ENCODE data around the gene ZFYVE27. TPM values are rescaled to one million over a fixed set of nuclear protein-coding genes. Genes with fewer than 3 reads are reported as not detected.

Gene ZFYVE27
- total RNA-seq, 1 experiment from 2014 or later: 26.0 TPM

DNA sequence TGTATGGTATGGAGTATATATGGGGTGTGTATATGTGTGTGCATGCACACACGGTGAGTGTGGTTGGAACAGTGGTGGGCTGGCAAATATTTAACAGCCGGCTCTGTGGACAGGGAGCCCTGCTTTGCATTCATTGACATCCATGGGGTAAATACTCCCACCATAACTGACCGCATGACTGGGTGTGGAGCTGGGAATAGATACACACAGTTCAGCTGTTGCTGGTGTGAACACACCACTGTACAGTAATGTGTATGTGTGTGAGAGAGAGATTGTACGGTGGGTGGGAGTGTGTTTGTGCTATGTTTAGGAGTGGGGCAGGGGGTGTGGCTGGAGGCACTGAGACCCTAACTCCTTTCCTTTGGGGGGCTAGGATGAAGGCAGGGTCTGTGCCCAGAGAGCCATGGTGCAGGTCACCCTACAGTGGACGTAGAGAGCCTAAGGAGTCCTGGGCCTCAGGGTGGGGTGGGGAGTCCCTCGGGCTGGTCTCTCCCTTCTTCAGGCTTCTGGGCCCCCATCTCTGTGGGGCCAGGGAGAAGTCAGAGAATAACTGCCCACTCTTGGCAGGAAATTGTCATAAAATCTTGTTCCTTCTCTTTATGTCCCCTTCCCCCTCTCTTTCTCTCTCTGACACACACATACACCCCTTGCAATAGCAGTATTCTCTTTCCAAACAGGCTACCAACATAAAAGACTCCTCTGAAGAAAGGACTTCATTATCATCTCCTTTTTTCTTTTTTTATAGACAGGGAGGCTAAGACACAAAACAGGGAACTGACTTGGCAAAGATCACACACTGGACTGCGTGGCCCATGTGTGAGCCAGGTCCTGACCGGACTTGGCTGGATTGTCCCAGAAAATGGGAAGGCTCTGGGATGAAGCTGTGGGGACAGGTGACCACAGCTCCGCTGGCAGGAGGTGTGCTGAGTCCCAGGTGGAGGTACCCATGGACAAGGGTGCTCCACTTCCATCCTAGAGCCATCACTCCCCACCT, 31.7 kb downstream of the ZFYVE27 start (continued):
- TF ChIP-seq, protein P1, sequence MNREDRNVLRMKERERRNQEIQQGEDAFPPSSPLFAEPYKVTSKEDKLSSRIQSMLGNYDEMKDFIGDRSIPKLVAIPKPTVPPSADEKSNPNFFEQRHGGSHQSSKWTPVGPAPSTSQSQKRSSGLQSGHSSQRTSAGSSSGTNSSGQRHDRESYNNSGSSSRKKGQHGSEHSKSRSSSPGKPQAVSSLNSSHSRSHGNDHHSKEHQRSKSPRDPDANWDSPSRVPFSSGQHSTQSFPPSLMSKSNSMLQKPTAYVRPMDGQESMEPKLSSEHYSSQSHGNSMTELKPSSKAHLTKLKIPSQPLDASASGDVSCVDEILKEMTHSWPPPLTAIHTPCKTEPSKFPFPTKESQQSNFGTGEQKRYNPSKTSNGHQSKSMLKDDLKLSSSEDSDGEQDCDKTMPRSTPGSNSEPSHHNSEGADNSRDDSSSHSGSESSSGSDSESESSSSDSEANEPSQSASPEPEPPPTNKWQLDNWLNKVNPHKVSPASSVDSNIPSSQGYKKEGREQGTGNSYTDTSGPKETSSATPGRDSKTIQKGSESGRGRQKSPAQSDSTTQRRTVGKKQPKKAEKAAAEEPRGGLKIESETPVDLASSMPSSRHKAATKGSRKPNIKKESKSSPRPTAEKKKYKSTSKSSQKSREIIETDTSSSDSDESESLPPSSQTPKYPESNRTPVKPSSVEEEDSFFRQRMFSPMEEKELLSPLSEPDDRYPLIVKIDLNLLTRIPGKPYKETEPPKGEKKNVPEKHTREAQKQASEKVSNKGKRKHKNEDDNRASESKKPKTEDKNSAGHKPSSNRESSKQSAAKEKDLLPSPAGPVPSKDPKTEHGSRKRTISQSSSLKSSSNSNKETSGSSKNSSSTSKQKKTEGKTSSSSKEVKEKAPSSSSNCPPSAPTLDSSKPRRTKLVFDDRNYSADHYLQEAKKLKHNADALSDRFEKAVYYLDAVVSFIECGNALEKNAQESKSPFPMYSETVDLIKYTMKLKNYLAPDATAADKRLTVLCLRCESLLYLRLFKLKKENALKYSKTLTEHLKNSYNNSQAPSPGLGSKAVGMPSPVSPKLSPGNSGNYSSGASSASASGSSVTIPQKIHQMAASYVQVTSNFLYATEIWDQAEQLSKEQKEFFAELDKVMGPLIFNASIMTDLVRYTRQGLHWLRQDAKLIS (CRISPR knock-in tag; IDR thresholded peaks at IDR 0.05; ENCODE audit: borderline replicate concordance): no peak

GRCh38 chr10:97770255-97770654, 33.3 kb downstream of the ZFYVE27 start:
- H3K27me3 Mint-ChIP-seq (ENCODE audit: low read depth): peaks cover 63% of the 10 kb centered on the region
- peak overlapping the region; percentile 76 for H3K4me3 Mint-ChIP-seq

More at GRCh38 chr10:97770255-97770654, 33.3 kb downstream of the ZFYVE27 start:
- Mint-ChIP-seq H3K36me3 (no peaks in the 10 kb centered on the region), H3K27ac (no peak overlapping the region), H3K4me1 (peaks cover 8% of the 10 kb centered on the region), H3K9me3 (no peaks in the 10 kb centered on the region)
- DNase-seq (ENCODE audit: low spot score) (no peak), ATAC-seq (no peak)
- TF ChIP-seq, protein P2, sequence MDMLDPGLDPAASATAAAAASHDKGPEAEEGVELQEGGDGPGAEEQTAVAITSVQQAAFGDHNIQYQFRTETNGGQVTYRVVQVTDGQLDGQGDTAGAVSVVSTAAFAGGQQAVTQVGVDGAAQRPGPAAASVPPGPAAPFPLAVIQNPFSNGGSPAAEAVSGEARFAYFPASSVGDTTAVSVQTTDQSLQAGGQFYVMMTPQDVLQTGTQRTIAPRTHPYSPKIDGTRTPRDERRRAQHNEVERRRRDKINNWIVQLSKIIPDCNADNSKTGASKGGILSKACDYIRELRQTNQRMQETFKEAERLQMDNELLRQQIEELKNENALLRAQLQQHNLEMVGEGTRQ (CRISPR knock-in tag; IDR thresholded peaks at IDR 0.05): no peak
- no peak for TF ChIP-seq ESRRA (CRISPR knock-in tag; IDR thresholded peaks at IDR 0.05; ENCODE audit: borderline replicate concordance)
- TF ChIP-seq HMGA2 (CRISPR knock-in tag; IDR thresholded peaks at IDR 0.05): no peak
- no peak for TF ChIP-seq FOXJ3 (CRISPR knock-in tag; IDR thresholded peaks at IDR 0.05; ENCODE audit: borderline replicate concordance)
- no peak for TF ChIP-seq NR1H2 (CRISPR knock-in tag; IDR thresholded peaks at IDR 0.05)
- TF ChIP-seq, protein P3, sequence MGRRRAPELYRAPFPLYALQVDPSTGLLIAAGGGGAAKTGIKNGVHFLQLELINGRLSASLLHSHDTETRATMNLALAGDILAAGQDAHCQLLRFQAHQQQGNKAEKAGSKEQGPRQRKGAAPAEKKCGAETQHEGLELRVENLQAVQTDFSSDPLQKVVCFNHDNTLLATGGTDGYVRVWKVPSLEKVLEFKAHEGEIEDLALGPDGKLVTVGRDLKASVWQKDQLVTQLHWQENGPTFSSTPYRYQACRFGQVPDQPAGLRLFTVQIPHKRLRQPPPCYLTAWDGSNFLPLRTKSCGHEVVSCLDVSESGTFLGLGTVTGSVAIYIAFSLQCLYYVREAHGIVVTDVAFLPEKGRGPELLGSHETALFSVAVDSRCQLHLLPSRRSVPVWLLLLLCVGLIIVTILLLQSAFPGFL (CRISPR knock-in tag; IDR thresholded peaks at IDR 0.05; ENCODE audit: borderline replicate concordance): no peak
- no peak for TF ChIP-seq ZSCAN18 (CRISPR knock-in tag; IDR thresholded peaks at IDR 0.05)
- no peak for TF ChIP-seq STAT6 (CRISPR knock-in tag; conservative IDR thresholded peaks at IDR 0.05; ENCODE audit: low read depth)
- TF ChIP-seq NR3C1 (CRISPR knock-in tag; conservative IDR thresholded peaks at IDR 0.05; ENCODE audit: low read depth): no peak
- TF ChIP-seq, protein P4, sequence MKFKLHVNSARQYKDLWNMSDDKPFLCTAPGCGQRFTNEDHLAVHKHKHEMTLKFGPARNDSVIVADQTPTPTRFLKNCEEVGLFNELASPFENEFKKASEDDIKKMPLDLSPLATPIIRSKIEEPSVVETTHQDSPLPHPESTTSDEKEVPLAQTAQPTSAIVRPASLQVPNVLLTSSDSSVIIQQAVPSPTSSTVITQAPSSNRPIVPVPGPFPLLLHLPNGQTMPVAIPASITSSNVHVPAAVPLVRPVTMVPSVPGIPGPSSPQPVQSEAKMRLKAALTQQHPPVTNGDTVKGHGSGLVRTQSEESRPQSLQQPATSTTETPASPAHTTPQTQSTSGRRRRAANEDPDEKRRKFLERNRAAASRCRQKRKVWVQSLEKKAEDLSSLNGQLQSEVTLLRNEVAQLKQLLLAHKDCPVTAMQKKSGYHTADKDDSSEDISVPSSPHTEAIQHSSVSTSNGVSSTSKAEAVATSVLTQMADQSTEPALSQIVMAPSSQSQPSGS (CRISPR knock-in tag; IDR thresholded peaks at IDR 0.05; ENCODE audit: borderline replicate concordance, low read depth): no peak
- TF ChIP-seq ZNF317 (CRISPR knock-in tag; IDR thresholded peaks at IDR 0.05; ENCODE audit: borderline replicate concordance, low read depth): no peak
- TF ChIP-seq EMX1 (CRISPR knock-in tag; IDR thresholded peaks at IDR 0.05): no peak
- TF ChIP-seq KAT7 (CRISPR knock-in tag; IDR thresholded peaks at IDR 0.05; ENCODE audit: borderline replicate concordance): no peak
- no peak for TF ChIP-seq ZNF416 (CRISPR knock-in tag; IDR thresholded peaks at IDR 0.05)
- no peak for TF ChIP-seq ZNF219 (CRISPR knock-in tag; IDR thresholded peaks at IDR 0.05; ENCODE audit: borderline replicate concordance)
- TF ChIP-seq SOX15 (CRISPR knock-in tag; IDR thresholded peaks at IDR 0.05): no peak
- no peak for TF ChIP-seq ZNF423 (CRISPR knock-in tag; IDR thresholded peaks at IDR 0.05)
- TF ChIP-seq SP1 (CRISPR knock-in tag; conservative IDR thresholded peaks at IDR 0.05): no peak
- ChIA-PET POLR2A (no interaction called here), CTCF (interaction anchor here (0.6 to 1.7 kb wide), 2 partner anchors 59 to 258 kb away, joined by 4 read pairs; no protein-coding TSS in a partner anchor)

Measured in WTC11 (cell line).